Prostate gland (tissue), 2 donors: ENCODE measurements around the gene BRINP1. TPM values are rescaled to one million over a fixed set of nuclear protein-coding genes. Genes with fewer than 3 reads are reported as not detected.

Experiments used
- DNase-seq: peaks from one replicate; pipeline ENCODE4 v3.0.0-alpha.2; 2019; ENCODE audit warnings: low spot score
- H3K27ac ChIP-seq, 2 donors: fragments of 200-600 bp; sonication (generic); 2 replicates each; pipeline ENCODE4 v1.5.1; 2017 to 2019
- H3K27me3 ChIP-seq: fragments of 200-600 bp; sonication (generic); replicated peaks from 2 replicates; pipeline ENCODE4 v1.5.1; 2019; ENCODE audit not compliant: insufficient read depth
- H3K36me3 ChIP-seq, 2 donors: fragments of 200-600 bp; sonication (generic); 1 replicate in 1 of 2; 2 replicates in 1 of 2; pipeline versions ENCODE4 v1.5.1 to v1.8.1; 2017 to 2019
- H3K4me1 ChIP-seq: fragments of 200-600 bp; sonication (generic); replicated peaks from 2 replicates; pipeline ENCODE4 v1.5.1; 2019
- H3K4me3 ChIP-seq, 2 donors: fragments of 200-600 bp; sonication (generic); 2 replicates each; pipeline ENCODE4 v1.5.1; 2017 to 2019
- H3K9me3 ChIP-seq: fragments of 200-600 bp; sonication (generic); 2 replicates; pipeline ENCODE4 v1.5.1; 2017
- CTCF ChIP-seq, 4 experiments: fragments of 200-600 bp in 2 of 4; fragments of 450-650 bp in 2 of 4; sonication (generic) in 2 of 4; IDR thresholded peaks; 1 replicate in 3 of 4; 2 replicates in 1 of 4; pipeline ENCODE4 v1.5.1; 2016 to 2019; ENCODE audit warnings: antibody characterized with exemption in 4 of 4, mild to moderate bottlenecking in 2 of 4, moderate library complexity in 2 of 4
- POLR2A ChIP-seq: fragments of 450-650 bp; IDR thresholded peaks from one replicate; pipeline ENCODE4 v1.6.1; 2016; ENCODE audit warnings: antibody characterized with exemption, mild to moderate bottlenecking
- POLR2AphosphoS5 ChIP-seq: sonication (generic); formaldehyde crosslinking; IDR thresholded peaks from one replicate; pipeline ENCODE4 v1.6.1; 2017; ENCODE audit warnings: antibody characterized with exemption
- WGBS: methylation state at CpG from one replicate; pipeline ENCODE4 v1.1.5; 2018; 5-methylcytosine and 5-hydroxymethylcytosine counted together
- intact Hi-C: fragments of 100-400 bp; cut with DNase I; formaldehyde crosslinking; loops from one replicate; pipeline ENCODE4 v1.14.2; 2022
- total RNA-seq, 2 donors: library from RNA; depleted of rRNA; stranded (reverse); fragments of >200 nt; gene quantifications; one replicate each; pipeline ENCODE4 v1.1.0, GENCODE V29; 2016

BRINP1 gene
- total RNA-seq, 2 donors from 2014 or later: 0.96 to 8.8 TPM

- no peak overlapping the region for H3K27ac ChIP-seq
- intact Hi-C loops: no loop called here
- H3K4me1 ChIP-seq: no peaks in the 10 kb centered on the region
- WGBS: 44% methylated on average over 2 of the region's 2 CpGs
- H3K4me3 ChIP-seq: no peak overlapping the region
- H3K36me3 ChIP-seq: no peaks in the 10 kb centered on the region
- no peaks in the 10 kb centered on the region for H3K27me3 ChIP-seq
- TF ChIP-seq POLR2AphosphoS5 (no peak), CTCF (IDR thresholded peaks at IDR 0.05) (no peak), POLR2A (no peak)
- H3K9me3 ChIP-seq: no peaks in the 10 kb centered on the region
- no peak for DNase-seq
These were observed 31.4 kb upstream of the BRINP1 start for GRCh38 chr9:119400606-119401005.

GRCh38 chr9:119398350-119398749 lies 29.1 kb upstream of the BRINP1 start:
- intact Hi-C loops: no loop called here
- no peaks in the 10 kb centered on the region for H3K36me3 ChIP-seq
- TF ChIP-seq CTCF (IDR thresholded peaks at IDR 0.05) (no peak), POLR2AphosphoS5 (no peak), POLR2A (no peak)
- no peaks in the 10 kb centered on the region for H3K27me3 ChIP-seq
- H3K9me3 ChIP-seq: no peaks in the 10 kb centered on the region
- H3K27ac ChIP-seq: no peak overlapping the region
- DNase-seq: no peak
- 75% methylated on average over 2 of the region's 2 CpGs for WGBS
- H3K4me3 ChIP-seq: no peak overlapping the region
- H3K4me1 ChIP-seq: no peaks in the 10 kb centered on the region

- intact Hi-C loops: no loop called here
- Histone ChIP-seq H3K27ac (no peak overlapping the region), H3K27me3 (no peaks in the 10 kb centered on the region), H3K9me3 (no peaks in the 10 kb centered on the region), H3K36me3 (no peaks in the 10 kb centered on the region), H3K4me3 (no peak overlapping the region), H3K4me1 (no peaks in the 10 kb centered on the region)
- TF ChIP-seq CTCF (IDR thresholded peaks at IDR 0.05) (no peak), POLR2AphosphoS5 (no peak), POLR2A (no peak)
- DNase-seq: no peak
These were observed 22.6 kb upstream of the BRINP1 start for GRCh38 chr9:119391878-119392277.

GRCh38 chr9:119375892-119376291 lies 6.7 kb upstream of the BRINP1 start:
- TF ChIP-seq CTCF (IDR thresholded peaks at IDR 0.05) (peak in 3 of 4 experiments; percentile 13 to 34 (median 19)), POLR2A (no peak)
- H3K4me1 ChIP-seq: no peaks in the 10 kb centered on the region
- no peaks in the 10 kb centered on the region for H3K9me3 ChIP-seq
- no peaks in the 10 kb centered on the region for H3K27me3 ChIP-seq
- H3K27ac ChIP-seq: no peak overlapping the region
- no peaks in the 10 kb centered on the region for H3K36me3 ChIP-seq
- DNase-seq: no peak
- WGBS: 35% methylated on average over 3 of the region's 3 CpGs
- H3K4me3 ChIP-seq: no peak overlapping the region
- intact Hi-C loops: no loop called here

GRCh38 chr9:119372951-119373350 lies 3.7 kb upstream of the BRINP1 start:
- peaks cover 4% of the 10 kb centered on the region for H3K4me1 ChIP-seq
- no peaks in the 10 kb centered on the region for H3K27me3 ChIP-seq
- intact Hi-C loops: no loop called here
- no peak for TF ChIP-seq POLR2A
- TF ChIP-seq CTCF (IDR thresholded peaks at IDR 0.05): no peak
- no peak for TF ChIP-seq POLR2AphosphoS5
- H3K4me3 ChIP-seq: no peak overlapping the region
- no peak for DNase-seq
- no peaks in the 10 kb centered on the region for H3K36me3 ChIP-seq
- H3K9me3 ChIP-seq: no peaks in the 10 kb centered on the region
- 89% methylated on average over 2 of the region's 2 CpGs for WGBS
- H3K27ac ChIP-seq: no peak overlapping the region
